Fibroblast of villous mesenchyme (primary cell): ENCODE results near the gene MC2R. TPM values are rescaled to one million over a fixed set of nuclear protein-coding genes. Genes with fewer than 3 reads are reported as not detected.

Experiments used
- DNase-seq: peaks from one replicate; pipeline ENCODE4 v3.0.0-alpha.2; 2010; ENCODE audit warnings: low read depth
- H3K4me3 ChIP-seq: 2 replicates; pipeline ENCODE4 v1.5.1; 2011; ENCODE audit warnings: low read depth, mild to moderate bottlenecking, low read length
- CTCF ChIP-seq: IDR thresholded peaks from 2 replicates; pipeline ENCODE4 v1.5.1; 2012; ENCODE audit warnings: low read depth, mild to moderate bottlenecking, low read length; ENCODE audit not compliant: insufficient read depth
- total RNA-seq: library from RNA; depleted of rRNA; stranded (reverse); fragments of >200 nt; gene quantifications from 2 replicates; pipeline ENCODE4 v1.2.3, GENCODE V29; 2012

Gene MC2R
- total RNA-seq, result not detected in 2 replicates

DNA sequence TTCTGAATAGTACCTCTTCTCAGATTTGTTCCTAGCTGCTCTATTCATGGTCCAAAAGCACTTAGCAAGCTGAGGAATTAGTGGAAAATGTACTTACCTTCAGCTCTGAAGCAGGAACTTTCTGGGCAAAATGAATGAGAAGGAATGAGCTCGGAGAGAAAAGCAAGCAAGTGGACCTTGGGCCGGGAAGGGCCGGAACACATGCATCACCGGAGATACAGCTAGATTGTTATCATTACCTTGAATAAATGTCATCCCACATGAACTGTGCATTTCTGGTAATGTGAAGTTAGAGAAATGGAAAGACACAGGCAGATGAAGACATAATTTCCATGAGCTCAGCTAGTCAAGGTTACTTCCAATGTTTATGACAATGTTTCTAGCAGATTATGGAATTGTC lies at the start of gene MC2R:
MC2R (minus strand) TSS at position 146 of the 400 bp plus-strand sequence. CDS start 30,018 bp downstream, outside the sequence.
- DNase-seq, result no peak
- no peak for TF ChIP-seq CTCF
- no peak within 1 kb of the TSS for H3K4me3 ChIP-seq

DNA sequence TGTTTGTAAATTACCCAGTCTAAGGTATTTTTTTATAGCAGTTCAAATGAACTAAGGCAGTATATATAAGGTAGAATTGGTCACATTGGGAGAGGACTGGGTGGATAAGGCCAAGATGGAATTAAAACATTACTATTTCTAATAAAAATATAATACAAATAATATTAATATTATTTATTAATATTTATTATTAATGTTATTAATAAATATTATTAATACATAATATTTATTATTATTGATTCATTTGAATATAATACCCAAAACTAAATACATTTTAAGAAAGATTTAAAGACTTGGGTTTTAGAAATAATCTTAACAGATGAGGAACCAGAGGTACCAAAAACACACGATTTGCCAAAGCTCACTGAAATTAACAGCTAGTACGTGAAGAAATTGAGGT lies 30.5 kb upstream of the MC2R start:
- H3K4me3 ChIP-seq, result no peak overlapping the region
- TF ChIP-seq CTCF, result no peak
- no peak for DNase-seq

DNA sequence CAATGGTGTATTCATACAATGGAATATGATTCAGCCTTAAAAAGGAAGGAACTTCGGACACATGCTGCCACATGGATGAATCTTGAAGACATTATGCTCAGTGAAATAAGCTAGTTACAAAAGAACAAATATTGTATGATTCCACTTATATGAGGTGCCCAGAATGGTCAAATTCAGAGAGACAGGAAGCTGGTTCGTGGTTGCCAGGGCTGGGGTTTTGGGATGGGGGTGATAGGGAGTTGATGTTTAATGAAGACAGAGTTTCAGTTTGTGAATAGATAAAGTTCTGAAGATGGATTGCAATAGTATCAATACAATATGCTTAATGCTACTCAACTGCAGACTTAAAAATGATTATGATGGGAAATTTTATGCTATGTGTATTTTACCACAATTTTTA lies 28.0 kb upstream of the MC2R start:
- H3K4me3 ChIP-seq, result no peak overlapping the region
- no peak for DNase-seq
- no peak for TF ChIP-seq CTCF

- TF ChIP-seq CTCF, result no peak
- H3K4me3 ChIP-seq, result no peak overlapping the region
- no peak for DNase-seq
Measured at GRCh38 chr18:13940326-13940725, 25.0 kb upstream of the MC2R start.

- DNase-seq, result no peak
- H3K4me3 ChIP-seq, result no peak overlapping the region
- no peak for TF ChIP-seq CTCF
Measured at GRCh38 chr18:13934676-13935075, 19.3 kb upstream of the MC2R start.

DNA sequence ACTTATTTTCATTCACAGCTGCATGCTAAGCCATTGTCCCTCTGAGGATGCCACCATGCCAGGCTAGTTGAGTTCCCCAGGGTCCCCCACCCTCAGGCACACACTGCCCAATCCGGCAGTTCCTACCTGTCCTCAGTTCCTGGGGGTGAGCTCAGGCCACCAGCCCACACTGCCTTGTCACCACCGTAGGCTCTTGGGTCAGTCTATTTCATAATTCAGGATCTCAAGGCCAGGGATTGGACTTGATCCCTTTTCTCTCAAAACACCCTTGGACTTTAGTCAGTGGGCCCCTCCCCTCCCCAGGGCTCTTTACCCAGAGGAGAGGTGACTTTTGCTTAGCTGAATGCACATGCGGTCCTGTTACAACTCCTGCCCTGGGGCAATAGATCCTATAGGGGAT lies 18.7 kb upstream of the MC2R start:
- no peak overlapping the region for H3K4me3 ChIP-seq
- no peak for TF ChIP-seq CTCF
- no peak for DNase-seq

GRCh38 chr18:13932285-13933025 lies 17.1 kb upstream of the MC2R start:
- H3K4me3 ChIP-seq, result no peak overlapping the region
- TF ChIP-seq CTCF, result no peak
- DNase-seq, result no peak
